HG03378 (cell line): Measurements from ENCODE around the gene UBAC1.
"Not testable (repeated sequence)": the region's sequence is repeated elsewhere in the genome, so short reads cannot be mapped to it uniquely, and the experiment has no call there.

Source experiments
- ATAC-seq: cut with Tn5 transposase; IDR thresholded peaks from one replicate; pipeline ENCODE4 v1.9.1; 2021; ENCODE audit warnings: mild to moderate bottlenecking, moderate library complexity; ENCODE audit not compliant: unreplicated experiment

UBAC1 gene

GRCh38 chr9:135923508-135923907 is 37.7 kb downstream of the UBAC1 start:
- ATAC-seq = no peak

- no peak for ATAC-seq
Measured at GRCh38 chr9:135921749-135922310, 39.3 kb downstream of the UBAC1 start.

GRCh38 chr9:135920973-135921585 is 40.1 kb downstream of the UBAC1 start:
- no peak for ATAC-seq

- no peak for ATAC-seq
Measured at GRCh38 chr9:135920256-135920930, 40.8 kb downstream of the UBAC1 start.

GRCh38 chr9:135919318-135919890 is 41.8 kb downstream of the UBAC1 start:
- no peak for ATAC-seq

- ATAC-seq = not testable (repeated sequence)
Measured at GRCh38 chr9:135916227-135916626, 44.9 kb downstream of the UBAC1 start.

GRCh38 chr9:135914921-135915320 is 46.3 kb downstream of the UBAC1 start:
- no peak for ATAC-seq

GRCh38 chr9:135911233-135911632 is 49.9 kb downstream of the UBAC1 start:
- ATAC-seq = not testable (repeated sequence)

- no peak for ATAC-seq
Measured at GRCh38 chr9:135910757-135911156, 50.4 kb downstream of the UBAC1 start.

GRCh38 chr9:135910216-135910615 is 51.0 kb downstream of the UBAC1 start:
- ATAC-seq = no peak

GRCh38 chr9:135909371-135909770 is 51.8 kb downstream of the UBAC1 start:
- ATAC-seq = no peak

- no peak for ATAC-seq
Measured at GRCh38 chr9:135908754-135909204, 52.4 kb downstream of the UBAC1 start.

GRCh38 chr9:135908093-135908753 is 53.0 kb downstream of the UBAC1 start:
- no peak for ATAC-seq

- ATAC-seq = peak; percentile 57
Measured at GRCh38 chr9:135907431-135908092, 53.6 kb downstream of the UBAC1 start, which contains the start of gene CAMSAP1. TSS of gene CAMSAP1 (minus strand) at chr9:135907546. CDS start at chr9:135907159, 387 bp downstream.

GRCh38 chr9:135907006-135907430 is 54.2 kb downstream of the UBAC1 start:
- ATAC-seq = peak; percentile 9

GRCh38 chr9:135906291-135907005 is 54.7 kb downstream of the UBAC1 start:
- no peak for ATAC-seq

- no peak for ATAC-seq
Measured at GRCh38 chr9:135905380-135906258, 55.6 kb downstream of the UBAC1 start.

- ATAC-seq = no peak
Measured at GRCh38 chr9:135903786-135904520, 57.2 kb downstream of the UBAC1 start.

- ATAC-seq = no peak
Measured at GRCh38 chr9:135903358-135903656, 57.9 kb downstream of the UBAC1 start.
